Activated T-cell treated with anti-CD3 and anti-CD28 coated beads, Interleukin-2, amount 50 U/mL, for 72 hours (primary cell): ENCODE measurements around the gene SUGP2. TPM values are rescaled to one million over a fixed set of nuclear protein-coding genes. Genes with fewer than 3 reads are reported as not detected.

Experiments used
- ATAC-seq, 2 donors: fragments of 150-1000 bp; cut with Tn5 transposase; replicated peaks in 1 of 2; 2 replicates each; pipeline ENCODE4 v1.10.0; 2021; ENCODE audit warnings: moderate library complexity in 2 of 2, mild to moderate bottlenecking in 1 of 2
- DNase-seq, 2 donors: peaks; one replicate each; pipeline ENCODE4 v3.0.0; 2021 to 2022; ENCODE audit warnings: mixed read lengths in 1 of 2
- H3K27ac Mint-ChIP-seq: one replicate; pipeline ENCODE4 v1.8.0; 2022; ENCODE audit warnings: mild to moderate bottlenecking, moderate library complexity, mixed read lengths
- H3K27me3 Mint-ChIP-seq: one replicate; pipeline ENCODE4 v1.8.0; 2022; ENCODE audit warnings: low read depth, mixed read lengths
- H3K36me3 Mint-ChIP-seq, 2 donors: one replicate each; pipeline ENCODE4 v1.8.0; 2022; ENCODE audit warnings: mixed read lengths in 2 of 2, mild to moderate bottlenecking in 1 of 2; ENCODE audit not compliant: insufficient read depth in 2 of 2
- H3K4me1 Mint-ChIP-seq: one replicate; pipeline ENCODE4 v1.8.0; 2022; ENCODE audit warnings: low read depth, mixed read lengths
- H3K4me3 Mint-ChIP-seq, 2 donors: one replicate each; pipeline ENCODE4 v1.8.0; 2022; ENCODE audit warnings: mild to moderate bottlenecking in 2 of 2, mixed read lengths in 2 of 2, moderate library complexity in 2 of 2
- H3K9me3 Mint-ChIP-seq, 2 donors: one replicate each; pipeline ENCODE4 v1.8.0; 2022; ENCODE audit warnings: mixed read lengths in 2 of 2
- total RNA-seq, 2 donors: library from RNA; stranded (reverse); gene quantifications; one replicate each; pipeline ENCODE4 v1.2.3, GENCODE V29; 2022

Gene SUGP2
- total RNA-seq, 2 donors from 2014 or later: 106 to 122 TPM

DNA sequence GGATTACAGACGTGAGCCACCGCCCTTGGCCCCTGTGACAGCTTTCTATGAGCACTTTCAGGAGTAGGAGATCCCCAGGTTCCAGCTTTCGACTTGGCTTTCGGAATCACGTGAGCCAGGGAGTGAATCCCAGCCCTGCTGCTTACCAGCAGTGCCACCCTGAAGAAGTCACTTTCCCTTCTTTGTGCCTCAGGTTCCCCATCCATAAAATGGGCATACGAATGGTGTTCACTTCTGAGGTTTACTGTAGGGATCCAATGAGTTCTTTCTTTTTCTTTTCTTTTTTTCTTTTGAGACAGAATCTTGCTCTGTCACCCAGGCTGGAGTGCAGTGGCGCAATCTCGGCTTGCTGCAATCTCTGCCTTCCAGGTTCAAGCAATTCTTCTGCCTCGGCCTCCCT is 88.0 kb downstream of the SUGP2 start:
- Mint-ChIP-seq H3K36me3 (no peaks in the 10 kb centered on the region), H3K27ac (no peak overlapping the region), H3K27me3 (peaks cover 15% of the 10 kb centered on the region), H3K4me1 (peaks cover 4% of the 10 kb centered on the region), H3K9me3 (no peaks in the 10 kb centered on the region), H3K4me3 (no peak overlapping the region)
- DNase-seq (no peak), ATAC-seq (no peak)

DNA sequence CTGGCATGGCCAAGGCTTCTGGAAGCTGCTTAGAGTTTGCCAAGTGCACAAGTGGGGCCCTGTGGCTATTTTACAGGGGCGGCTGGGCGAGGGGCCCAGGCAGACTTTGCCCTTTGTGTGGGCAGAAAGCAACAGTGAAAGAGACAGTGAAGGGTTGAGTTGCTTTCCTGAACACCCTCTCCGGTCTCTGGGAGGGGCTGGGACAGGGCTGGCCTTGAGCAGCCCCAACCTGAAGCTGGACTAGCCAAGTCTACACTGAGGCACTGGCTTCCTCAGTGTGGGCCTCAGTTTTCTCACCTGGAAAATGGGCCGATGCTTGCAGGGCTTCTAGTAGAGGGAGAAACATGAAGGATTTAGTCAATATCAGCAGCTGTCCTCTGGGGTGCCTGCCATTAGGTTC is 89.9 kb downstream of the SUGP2 start:
- ATAC-seq: no peak

DNA sequence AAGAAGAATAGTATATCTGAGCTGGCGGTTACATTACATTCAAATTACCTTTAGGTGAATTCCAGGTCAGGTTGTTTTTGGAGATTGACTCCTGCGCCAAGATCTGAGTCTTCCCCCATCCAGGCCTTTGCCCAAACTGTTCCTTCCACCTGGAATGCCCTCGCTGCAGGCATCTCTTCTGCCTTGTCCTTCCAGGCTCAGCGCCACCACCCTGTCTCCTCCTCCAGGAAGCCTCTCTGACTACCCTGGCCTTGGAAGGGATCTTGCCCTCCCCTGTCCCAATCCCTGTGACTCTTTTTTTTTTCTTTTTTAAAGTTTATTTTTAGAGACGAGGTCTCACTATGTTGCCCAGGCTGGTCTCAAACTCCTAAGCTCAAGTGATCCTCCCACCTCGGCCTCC is 90.6 kb downstream of the SUGP2 start:
- DNase-seq (no peak), ATAC-seq (no peak)
- H3K4me3 Mint-ChIP-seq: peak overlapping the region in 1 of 2 donors; percentile 57
- H3K27me3 Mint-ChIP-seq: peaks cover 27% of the 10 kb centered on the region
- peaks cover 10% of the 10 kb centered on the region for H3K4me1 Mint-ChIP-seq
- H3K36me3 Mint-ChIP-seq: no peaks in the 10 kb centered on the region
- H3K27ac Mint-ChIP-seq: no peak overlapping the region
- H3K9me3 Mint-ChIP-seq: no peaks in the 10 kb centered on the region

More for the DNA sequence above, 89.9 kb downstream of the SUGP2 start:
- Mint-ChIP-seq H3K9me3 (no peaks in the 10 kb centered on the region), H3K4me3 (no peak overlapping the region), H3K27me3 (peaks cover 27% of the 10 kb centered on the region), H3K27ac (no peak overlapping the region), H3K4me1 (peaks cover 10% of the 10 kb centered on the region), H3K36me3 (no peaks in the 10 kb centered on the region)
- no peak for DNase-seq

DNA sequence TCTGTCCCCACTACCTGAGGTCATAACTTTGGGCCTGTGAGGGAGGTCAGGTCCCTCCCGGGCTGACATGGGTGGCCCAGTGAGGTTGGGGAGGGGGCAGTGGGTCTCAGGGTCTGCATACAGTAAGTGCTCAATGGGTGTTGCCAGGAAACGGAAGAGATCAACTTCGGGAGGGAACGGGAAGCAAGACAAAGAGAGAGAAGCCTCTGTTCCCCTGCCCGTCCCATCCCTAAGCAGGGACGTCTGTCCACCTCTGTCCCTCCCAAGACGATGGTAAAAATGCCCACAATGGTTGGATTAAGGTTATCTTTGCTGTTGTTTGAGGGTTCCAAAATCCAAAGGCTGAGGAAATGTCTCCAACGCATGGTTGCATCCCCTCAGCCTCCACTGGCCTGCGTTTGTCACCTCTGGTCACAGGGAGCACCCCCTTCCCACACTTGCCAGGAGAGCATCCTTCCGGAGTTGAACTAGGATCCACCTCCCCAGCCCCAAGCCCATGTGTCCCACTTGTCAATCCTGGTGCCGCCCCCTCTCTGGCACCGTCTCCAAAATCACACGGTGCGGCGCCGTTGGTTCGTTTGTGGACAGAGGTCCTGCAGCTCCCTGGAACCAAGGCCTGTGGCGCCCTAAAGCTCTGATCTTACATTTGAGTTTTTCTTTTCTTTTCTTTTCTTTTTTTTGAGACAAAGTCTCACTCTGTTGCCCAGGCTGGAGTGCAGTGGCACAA is 91.5 kb downstream of the SUGP2 start:
- H3K4me1 Mint-ChIP-seq: peaks cover 10% of the 10 kb centered on the region
- no peaks in the 10 kb centered on the region for H3K9me3 Mint-ChIP-seq
- peak overlapping the region; percentile 47 to 59 for H3K4me3 Mint-ChIP-seq
- peaks cover 27% of the 10 kb centered on the region for H3K27me3 Mint-ChIP-seq
- no peak overlapping the region for H3K27ac Mint-ChIP-seq
- no peak for ATAC-seq
- DNase-seq: no peak
- H3K36me3 Mint-ChIP-seq: no peaks in the 10 kb centered on the region

Other genes starting within 250 kb of the SUGP2 start
- not detected for gene COMP, start 242.2 kb downstream of the SUGP2 start, total RNA-seq
- gene UPF1, start 201.6 kb downstream of the SUGP2 start, total RNA-seq: 10 to 100 TPM; 69.8 to 82.5 TPM
- gene CERS1, start 137.4 kb downstream of the SUGP2 start, total RNA-seq: not detected
- 100 to 1,000 TPM; 191 to 222 TPM for gene COPE, start 114.1 kb downstream of the SUGP2 start, total RNA-seq
- 10 to 100 TPM; 46.4 to 68.5 TPM for gene DDX49, start 113.8 kb downstream of the SUGP2 start, total RNA-seq
- 1 to 10 TPM in 1 of 2 donors, under 1 TPM in 1; 0.86 to 1.8 TPM for gene HOMER3, start 92.3 kb downstream of the SUGP2 start, total RNA-seq
- gene ARMC6, start 86 bp upstream of the SUGP2 start, total RNA-seq: 10 to 100 TPM; 20.4 to 22.8 TPM
- gene SLC25A42, start 30.5 kb upstream of the SUGP2 start, total RNA-seq: 10 to 100 TPM; 18.2 to 27.7 TPM
- 10 to 100 TPM; 16.1 to 17.6 TPM for gene TMEM161A, start 105.0 kb upstream of the SUGP2 start, total RNA-seq
- 1 to 10 TPM; 2.1 to 6.4 TPM for gene MEF2B, start 136.7 kb upstream of the SUGP2 start, total RNA-seq
- 10 to 100 TPM; 10.7 to 16.2 TPM for gene BORCS8, start 158.6 kb upstream of the SUGP2 start, total RNA-seq
- gene RFXANK, start 158.7 kb upstream of the SUGP2 start, total RNA-seq: 100 to 1,000 TPM in 1 of 2 donors, 10 to 100 TPM in 1; 83.8 to 107 TPM
- 10 to 100 TPM; 27.5 to 34.6 TPM for gene NR2C2AP, start 169.9 kb upstream of the SUGP2 start, total RNA-seq
- gene NCAN, start 178.4 kb upstream of the SUGP2 start, total RNA-seq: under 1 TPM in 1 of 2 donors, not detected in 1; 0.14 TPM
- gene TM6SF2, start 239.8 kb upstream of the SUGP2 start, total RNA-seq: not detected